ENCODE data around the gene ASAP2.

ASAP2 gene

GRCh38 chr2:9364791-9365497, 158.3 kb downstream of the ASAP2 start:
- no peak for DNase-seq (ENCODE audit: low read depth)
- no peak overlapping the region for H3K4me3 ChIP-seq (ENCODE audit: control insufficient read depth, low read depth, low read length)
- no peak for TF ChIP-seq CTCF (IDR thresholded peaks at IDR 0.05; ENCODE audit: control insufficient read depth, insufficient read depth, low read depth, low read length, missing control alignments)

- H3K4me3 ChIP-seq (ENCODE audit: control insufficient read depth, low read depth, low read length) = no peak overlapping the region
- no peak for TF ChIP-seq CTCF (IDR thresholded peaks at IDR 0.05; ENCODE audit: control insufficient read depth, insufficient read depth, low read depth, low read length, missing control alignments)
- DNase-seq (ENCODE audit: low read depth) = no peak
Observed at GRCh38 chr2:9365498-9366019, 158.9 kb downstream of the ASAP2 start.

GRCh38 chr2:9366026-9366425, 159.4 kb downstream of the ASAP2 start:
- DNase-seq (ENCODE audit: low read depth) = no peak
- no peak for TF ChIP-seq CTCF (IDR thresholded peaks at IDR 0.05; ENCODE audit: control insufficient read depth, insufficient read depth, low read depth, low read length, missing control alignments)
- H3K4me3 ChIP-seq (ENCODE audit: control insufficient read depth, low read depth, low read length) = no peak overlapping the region

- DNase-seq (ENCODE audit: low read depth) = no peak
- H3K4me3 ChIP-seq (ENCODE audit: control insufficient read depth, low read depth, low read length) = no peak overlapping the region
- TF ChIP-seq CTCF (IDR thresholded peaks at IDR 0.05; ENCODE audit: control insufficient read depth, insufficient read depth, low read depth, low read length, missing control alignments) = no peak
Observed at GRCh38 chr2:9370746-9371145, 164.1 kb downstream of the ASAP2 start.

- TF ChIP-seq CTCF (IDR thresholded peaks at IDR 0.05; ENCODE audit: control insufficient read depth, insufficient read depth, low read depth, low read length, missing control alignments) = no peak
- H3K4me3 ChIP-seq (ENCODE audit: control insufficient read depth, low read depth, low read length) = no peak overlapping the region
- DNase-seq (ENCODE audit: low read depth) = no peak
Observed at GRCh38 chr2:9373047-9373446, 166.4 kb downstream of the ASAP2 start.

GRCh38 chr2:9373476-9373875, 166.9 kb downstream of the ASAP2 start:
- DNase-seq (ENCODE audit: low read depth) = no peak
- H3K4me3 ChIP-seq (ENCODE audit: control insufficient read depth, low read depth, low read length) = no peak overlapping the region
- no peak for TF ChIP-seq CTCF (IDR thresholded peaks at IDR 0.05; ENCODE audit: control insufficient read depth, insufficient read depth, low read depth, low read length, missing control alignments)
